Activated CD4-positive, alpha-beta T cell treated with anti-CD3 and anti-CD28 coated beads, Interleukin-2, amount 50 U/mL, for 1 hour (primary cell): ENCODE measurements around the gene SLC9A9.

ENCODE experiments used
- DNase-seq: peaks from one replicate; pipeline ENCODE4 v3.0.0-alpha.2; 2020

The SLC9A9 gene

DNA sequence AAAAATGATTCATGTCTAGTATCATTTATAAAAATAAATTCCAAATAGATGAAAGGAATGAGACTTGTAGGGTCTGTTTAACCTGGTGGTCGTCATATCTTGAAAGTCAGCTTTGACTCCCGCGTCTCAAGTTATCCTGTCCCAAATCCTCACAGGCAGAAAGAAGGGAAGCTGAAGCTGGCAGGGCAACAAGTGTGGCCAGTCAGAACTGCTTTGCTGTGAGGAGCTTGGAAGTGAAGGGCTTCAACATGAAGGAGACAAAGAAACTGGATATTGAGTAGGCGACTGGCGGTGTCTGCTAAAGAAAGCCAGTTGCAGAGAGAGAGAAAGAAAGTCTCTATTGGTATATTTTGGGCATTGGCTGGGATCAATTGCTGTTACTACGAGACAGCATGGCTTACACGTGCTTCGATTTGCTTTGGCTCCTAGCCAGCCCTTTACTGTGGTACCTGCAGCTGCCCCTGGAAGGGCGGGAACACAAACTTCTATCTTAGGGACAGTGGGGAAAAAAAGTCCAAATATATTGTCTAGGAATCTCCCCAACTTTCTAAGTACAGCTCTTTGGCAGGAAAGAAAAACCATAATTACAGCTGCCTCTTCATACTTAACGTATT is 621.5 kb downstream of the SLC9A9 start:
- DNase-seq = no peak

DNA sequence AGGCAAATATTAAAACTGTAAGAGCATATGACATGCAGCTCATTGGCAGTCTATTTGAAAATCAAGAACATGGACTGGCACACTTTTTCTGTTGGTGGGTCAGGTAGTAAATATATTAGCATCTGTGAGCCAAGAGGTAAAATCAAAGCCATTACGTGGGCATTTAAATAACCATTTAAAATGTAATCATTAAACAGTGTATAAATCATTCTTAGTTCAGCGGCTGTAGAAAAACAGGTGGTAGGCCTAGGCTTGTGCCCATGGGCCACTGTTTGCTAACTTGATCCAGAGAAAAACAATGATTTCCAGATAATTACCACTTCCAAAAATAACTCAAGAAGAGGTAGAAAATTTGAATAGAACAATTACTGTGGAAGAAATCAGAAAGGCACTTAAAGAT is 623.6 kb downstream of the SLC9A9 start:
- DNase-seq = no peak

DNA sequence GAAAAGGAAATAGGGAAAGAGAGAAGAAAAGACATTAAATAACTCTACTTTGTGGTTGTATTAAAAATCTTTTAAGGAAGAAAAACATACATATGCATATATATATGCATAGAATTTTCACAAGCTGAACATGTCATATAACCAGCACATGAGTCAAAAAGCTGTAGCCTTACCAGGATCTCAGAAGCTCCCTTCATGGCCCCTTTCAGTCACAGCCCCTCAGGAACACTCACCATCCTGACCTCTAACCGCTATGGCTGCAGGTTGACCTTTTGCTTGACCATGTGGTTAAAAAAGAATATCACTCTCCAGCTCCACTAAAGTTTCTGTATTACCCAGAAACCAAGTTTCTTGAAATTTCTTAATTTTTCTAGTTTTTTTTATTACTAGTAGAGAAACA is 625.3 kb downstream of the SLC9A9 start:
- no peak for DNase-seq

DNA sequence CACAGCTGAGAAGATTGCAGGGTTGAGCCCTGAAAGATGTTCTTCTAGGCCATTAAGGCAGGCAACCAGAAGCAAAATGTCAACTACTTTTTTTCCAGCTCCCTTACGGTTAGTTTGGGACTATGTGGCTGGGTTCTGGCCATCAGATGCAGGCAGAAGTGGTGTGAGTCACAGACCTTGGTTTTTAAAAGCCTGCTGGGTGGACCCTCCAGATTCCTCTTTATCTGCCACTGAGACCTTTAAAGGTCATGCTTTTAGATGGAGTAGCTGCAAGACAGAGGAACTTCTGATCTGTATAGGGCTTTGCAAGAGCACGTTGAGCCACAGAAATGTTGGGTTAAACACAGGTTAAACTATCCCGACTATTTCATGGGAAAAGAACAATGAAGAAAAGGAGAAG is 625.8 kb downstream of the SLC9A9 start:
- DNase-seq = no peak

DNA sequence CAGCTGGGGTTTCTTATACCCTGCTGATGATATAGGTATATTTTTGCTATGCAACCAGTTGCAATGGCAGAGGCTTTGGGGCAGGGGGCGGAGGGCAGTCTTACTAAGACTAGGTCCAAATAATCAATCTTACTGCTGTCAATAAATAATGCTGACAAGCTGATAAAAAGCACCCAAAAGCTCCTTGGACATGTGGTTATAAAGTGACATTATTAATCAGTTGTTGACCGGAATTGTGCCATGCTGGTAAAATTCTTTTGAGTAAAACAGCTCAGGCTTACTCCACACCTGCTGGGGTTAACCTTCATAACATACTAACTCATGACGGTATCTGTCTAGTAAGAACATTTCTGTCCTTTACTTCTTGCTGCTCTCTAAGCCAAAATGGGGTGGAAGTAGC is 626.8 kb downstream of the SLC9A9 start:
- DNase-seq = no peak

DNA sequence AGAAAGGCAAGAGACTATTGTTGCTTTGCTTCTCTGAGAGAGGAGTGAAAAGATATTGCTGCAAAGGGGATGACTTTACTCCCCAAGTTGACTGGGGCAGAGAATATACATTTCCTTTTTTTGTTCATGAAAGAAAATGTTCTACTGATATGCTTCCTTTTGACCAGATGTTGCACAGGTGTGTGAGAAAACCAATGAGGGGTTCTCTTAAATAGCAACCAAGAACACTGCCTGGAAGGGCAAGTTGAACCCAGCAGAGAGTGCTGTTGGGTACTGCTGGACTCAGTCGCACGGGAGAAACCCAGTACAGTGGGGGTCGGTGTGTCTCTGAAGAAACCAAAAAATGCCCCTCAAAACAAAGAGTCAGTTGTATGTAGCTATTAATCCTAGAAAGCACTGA is 627.5 kb downstream of the SLC9A9 start:
- DNase-seq = no peak

DNA sequence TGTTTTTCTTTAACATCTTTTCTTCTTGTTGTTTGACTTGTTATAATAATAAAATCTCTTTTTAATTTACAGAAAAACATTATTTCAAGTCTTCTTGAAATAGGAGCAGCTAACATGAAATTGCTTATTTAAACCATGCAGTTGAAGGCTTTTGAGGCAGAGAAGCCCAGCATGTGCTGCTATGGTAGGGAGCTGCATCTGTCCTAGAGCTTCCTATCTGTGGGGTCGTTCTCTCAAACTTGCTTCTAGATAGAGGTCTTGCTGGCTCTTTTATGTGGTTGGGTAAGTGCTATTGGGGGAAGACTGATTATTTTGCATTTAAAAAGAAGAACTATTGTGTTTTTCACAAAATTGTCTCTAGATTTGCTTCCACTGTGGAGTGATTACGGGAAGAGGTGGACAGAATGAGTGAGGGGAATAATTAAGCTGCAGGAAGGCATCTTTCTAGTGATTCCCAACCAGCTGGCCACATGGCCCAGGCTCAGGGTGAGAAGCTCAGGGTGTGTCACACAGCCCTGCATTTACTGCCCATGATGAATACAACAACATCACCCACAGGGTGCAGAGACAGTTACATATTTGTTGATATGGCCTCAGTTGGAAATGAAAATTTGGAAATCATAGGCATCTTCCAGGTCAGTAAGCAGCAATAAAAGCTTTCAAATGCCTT is 630.0 kb downstream of the SLC9A9 start:
- no peak for DNase-seq

DNA sequence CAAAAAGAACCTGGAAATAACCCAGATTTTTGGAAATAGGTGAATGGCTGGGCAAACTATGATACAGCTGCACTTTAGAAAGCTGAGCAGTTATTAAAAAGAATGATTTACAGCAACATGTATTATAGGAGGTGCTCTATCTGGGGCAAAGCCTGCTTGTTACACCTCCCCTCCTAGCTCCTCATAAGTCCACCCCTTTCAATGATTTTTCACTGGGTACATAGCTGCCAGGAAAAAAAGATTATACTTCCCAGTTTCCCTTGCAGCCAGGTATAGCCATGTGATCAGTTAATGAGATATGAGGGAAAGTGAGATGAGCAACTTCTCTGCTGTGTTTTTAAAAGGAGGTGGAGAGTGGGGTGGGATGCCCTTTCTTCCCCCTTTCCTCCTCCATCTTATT is 631.0 kb downstream of the SLC9A9 start:
- no peak for DNase-seq

DNA sequence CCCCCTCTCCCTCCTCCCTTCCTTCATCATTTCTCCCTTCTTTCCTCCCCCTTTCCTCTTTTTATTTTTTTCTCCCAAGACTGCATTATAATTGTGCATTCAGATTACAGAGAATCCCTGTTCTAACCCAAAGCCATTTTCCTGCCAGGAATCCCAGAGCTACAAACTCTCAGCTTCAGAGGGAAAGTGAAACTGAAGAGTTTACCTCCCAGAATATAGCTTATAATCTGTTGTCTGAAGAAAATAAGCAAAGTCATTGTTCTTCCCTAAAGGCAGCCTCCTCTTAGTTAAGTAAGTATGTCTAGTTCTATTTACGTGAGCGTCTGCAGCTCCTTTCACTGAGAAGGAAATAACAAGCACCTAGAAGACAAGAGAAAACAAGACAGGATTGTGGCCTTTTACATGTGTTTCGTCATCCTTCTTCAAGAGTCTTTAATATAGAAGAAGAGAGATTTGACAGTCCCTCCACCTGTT is 631.5 kb downstream of the SLC9A9 start:
- no peak for DNase-seq
